Measurements from ENCODE around the gene LAYN.

LAYN gene

DNA sequence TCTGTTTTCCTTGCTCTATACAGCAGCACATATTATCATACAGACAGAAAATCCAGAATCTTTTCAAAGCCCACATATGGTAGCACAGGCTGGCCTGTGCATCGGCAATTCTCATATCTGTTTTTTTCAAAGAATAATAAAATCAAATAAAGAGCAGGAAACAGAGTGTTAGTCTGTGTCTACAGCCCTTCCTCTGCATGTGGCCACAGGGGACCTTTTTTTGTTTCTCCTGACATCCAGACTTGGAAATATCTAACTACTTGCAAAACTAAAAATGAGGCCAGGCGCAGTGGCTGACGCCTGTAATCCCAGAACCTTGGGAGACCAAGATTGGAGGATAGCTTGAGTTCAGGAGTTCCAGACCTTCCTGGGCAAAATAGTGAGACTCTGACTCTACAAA lies 20.3 kb downstream of the LAYN start:
- no peak for DNase-seq

DNA sequence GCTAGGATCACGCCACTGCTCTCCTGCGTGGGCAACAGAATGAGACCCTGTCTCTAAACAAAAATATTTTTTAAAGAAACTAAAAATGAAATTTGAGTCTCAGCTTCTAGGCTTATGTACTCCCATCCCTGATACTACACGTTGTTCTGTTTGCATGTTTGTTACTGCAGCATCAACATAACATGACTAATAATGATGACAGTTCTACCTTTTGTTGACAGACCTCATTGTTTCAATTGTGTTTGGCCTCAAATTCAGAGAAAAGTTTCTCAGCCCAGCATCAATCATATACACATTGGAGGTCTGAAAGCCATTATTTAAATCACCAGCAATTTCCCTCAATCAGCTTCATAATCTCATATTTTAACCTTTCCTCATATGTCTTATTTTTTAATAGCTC lies 20.8 kb downstream of the LAYN start:
- DNase-seq: no peak

DNA sequence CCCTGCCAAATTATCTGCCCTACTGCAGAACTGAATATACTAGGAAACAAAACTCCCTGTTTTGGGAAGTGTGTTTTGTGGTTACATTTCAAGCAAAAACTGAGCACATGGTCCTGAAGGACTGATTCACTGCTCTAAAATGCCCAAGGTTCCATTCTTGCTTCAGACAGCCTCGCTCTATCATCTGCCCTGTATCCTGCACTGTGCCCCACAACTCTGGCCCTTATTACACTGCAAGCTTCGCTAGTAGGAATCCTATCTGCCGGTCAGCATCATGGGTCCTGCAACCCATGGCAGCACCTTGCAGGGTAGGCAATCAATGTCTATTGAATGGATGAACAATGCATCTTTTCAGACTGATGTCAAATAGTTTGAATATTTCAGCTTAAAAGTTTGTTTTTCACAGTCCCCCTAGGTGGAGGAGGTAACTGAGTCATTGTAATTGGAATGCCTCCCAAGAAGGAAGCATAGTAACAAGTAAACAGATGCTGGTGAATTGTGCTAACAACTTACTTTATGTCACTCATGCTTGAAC lies 21.3 kb downstream of the LAYN start:
- no peak for DNase-seq

DNA sequence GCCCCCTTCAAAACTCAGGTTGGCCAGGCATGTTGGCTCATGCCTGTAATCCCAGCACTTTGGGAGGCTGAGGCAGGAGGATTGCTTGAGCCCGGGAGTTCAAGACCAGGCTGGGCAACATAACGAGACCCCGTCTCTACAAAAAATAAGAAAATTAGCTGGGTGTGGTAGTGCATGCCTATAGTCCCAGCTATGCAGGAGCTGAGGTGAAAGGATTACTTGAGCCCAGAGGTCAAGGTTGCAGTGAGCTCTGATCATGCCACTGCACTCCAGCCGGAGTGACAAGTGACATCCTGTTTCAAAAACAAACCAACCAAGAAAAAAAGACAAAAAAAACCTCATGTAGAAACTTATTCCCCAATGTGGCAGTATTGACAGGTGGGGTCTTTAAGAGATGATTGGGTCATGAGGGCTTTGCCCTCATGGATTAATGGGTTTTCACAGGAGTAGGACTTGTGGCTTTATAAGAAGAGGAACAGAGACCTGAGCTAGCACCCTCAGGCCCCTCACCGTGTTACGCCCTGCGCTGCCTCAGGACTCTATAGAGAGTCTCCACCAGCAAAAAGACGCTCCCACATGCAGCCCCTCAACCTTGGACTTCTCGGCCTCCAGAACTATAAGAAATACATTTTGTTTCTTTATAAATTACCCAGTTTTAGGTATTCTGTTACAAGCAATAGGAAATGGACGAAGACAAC lies 22.3 kb downstream of the LAYN start:
- no peak for DNase-seq

DNA sequence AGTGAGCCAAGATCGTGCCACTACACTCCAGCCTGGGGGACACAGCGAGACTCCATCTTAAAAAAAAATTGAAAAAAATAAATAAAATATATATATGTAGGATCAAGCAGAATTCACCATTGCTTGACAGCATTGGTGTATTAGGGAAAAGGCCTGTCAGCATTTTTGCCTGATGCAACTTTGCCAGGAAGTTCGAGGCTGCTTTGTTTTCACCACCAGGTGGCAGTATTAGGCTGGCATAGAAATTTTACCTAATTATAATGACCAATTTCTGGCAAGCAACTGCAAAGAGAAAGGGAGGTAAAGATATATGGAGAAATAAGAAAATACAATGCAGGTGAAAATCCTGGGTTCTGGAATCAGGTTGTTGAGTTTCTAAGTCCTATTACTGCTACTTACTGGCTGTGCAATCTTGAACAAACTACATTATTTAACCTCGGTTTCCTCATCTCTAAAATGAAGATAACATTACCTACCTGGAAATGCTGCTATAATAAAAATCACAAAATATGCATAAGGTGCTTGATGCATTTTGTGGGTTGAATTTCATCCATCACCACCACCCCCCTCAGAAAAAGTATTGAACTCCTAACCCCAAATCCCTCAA lies 24.7 kb downstream of the LAYN start:
- DNase-seq: peak in 43 of 58 donors; percentile 6 to 76 (median 32)

DNA sequence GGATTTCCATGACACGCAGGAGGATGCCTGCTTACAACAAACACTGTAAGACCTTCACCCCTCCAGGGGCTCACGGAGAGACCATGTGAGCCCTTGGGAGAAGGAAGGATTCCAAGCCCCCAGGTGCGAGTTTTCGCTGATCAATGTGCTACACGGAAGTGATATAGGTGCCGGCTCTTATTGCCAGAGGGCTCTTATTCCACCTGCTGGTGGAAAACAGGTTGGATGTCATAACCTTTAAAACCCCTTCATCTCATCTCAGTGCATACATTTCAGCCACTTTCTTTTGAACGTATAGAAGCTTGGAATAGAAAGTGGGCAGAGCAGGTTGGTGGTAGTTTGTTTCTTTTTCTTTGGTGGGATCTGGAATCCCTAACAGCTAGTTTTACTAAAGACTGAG lies 25.8 kb downstream of the LAYN start:
- DNase-seq: no peak

DNA sequence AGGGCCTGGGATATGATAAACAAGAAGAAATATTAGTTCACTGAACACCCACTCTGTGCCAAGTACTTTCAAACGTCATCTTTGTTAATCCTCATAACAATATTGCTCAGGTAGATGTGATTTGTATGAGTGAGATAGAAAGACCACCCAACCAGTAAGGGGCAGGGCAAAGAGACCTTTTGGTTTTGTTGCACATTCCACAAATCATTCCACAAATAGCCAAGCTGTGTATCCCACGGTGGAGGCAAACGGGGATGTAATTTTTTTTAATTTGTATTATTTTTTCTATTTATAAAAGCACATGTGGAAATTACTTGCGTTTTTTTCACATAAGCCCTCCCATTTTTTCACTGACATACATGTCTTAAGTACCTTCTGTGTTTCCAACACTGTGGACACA lies 29.0 kb downstream of the LAYN start:
- DNase-seq: no peak

DNA sequence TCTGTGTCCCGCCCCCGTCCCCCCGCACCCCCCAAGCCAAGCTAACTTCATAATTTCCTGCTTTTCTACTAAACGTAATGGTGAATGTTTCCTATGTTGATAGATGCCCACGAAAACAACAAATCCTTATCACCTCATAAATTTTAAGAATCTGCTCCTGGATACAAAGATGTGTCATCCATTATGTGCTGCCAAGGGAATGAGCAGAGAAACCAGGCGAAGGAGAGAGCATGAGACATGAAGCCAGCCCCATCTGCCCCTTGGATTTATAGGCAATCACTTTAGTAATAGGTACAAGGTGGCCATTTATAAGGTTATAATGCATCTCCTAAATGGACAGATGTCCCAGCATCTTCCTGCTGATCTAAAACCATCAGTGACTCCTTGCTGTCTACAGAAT lies 30.3 kb downstream of the LAYN start:
- no peak for DNase-seq

DNA sequence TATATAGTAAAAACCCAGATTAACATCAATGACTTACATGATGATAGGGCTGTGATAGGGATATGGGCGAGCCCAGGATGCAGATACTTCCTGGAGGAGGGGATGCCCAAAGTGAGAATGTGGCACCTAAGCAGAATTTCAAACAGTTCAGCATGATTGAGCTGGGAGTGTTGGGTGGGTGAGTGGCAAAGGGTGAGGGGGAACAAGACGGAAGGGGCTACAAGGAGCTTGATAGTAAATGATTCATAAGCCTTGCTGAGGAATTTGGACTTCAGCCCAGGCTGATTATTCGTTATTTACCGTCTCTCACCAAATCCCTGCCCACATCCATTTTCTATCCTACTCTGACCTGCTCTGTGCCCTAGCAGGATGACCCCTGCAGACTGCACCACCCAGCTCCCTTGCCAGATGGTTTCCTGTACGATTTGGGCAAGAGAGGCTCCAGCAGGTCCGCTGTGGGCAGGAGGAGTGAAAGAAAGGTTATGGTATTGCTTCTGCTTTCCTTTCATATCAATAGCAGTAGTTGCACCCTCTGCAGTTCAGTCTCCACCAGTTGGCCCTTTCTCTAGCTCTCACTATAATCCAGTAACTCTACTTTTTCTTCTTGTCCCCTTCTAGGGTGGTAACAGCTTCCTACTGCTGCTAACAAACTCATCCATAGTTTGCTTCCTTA lies 31.4 kb downstream of the LAYN start:
- DNase-seq: no peak

DNA sequence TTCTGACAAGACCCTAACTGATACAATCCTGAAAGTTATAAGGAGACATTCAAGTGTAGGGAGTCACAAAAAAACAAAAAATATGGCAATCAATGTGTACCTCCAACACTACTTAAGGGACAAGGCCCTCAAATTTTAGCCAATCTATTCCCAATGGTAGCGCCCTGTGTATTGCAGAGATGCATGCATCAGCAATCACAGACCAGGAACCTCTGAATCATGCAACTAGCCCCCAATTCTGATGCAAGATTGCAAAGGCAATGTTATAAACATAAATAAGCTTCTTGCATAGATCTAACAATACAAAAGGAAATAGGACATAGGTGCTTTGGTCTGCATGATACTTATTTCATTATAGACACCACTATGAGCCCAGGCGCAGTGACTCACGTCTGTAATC lies 32.1 kb downstream of the LAYN start:
- DNase-seq: no peak

DNA sequence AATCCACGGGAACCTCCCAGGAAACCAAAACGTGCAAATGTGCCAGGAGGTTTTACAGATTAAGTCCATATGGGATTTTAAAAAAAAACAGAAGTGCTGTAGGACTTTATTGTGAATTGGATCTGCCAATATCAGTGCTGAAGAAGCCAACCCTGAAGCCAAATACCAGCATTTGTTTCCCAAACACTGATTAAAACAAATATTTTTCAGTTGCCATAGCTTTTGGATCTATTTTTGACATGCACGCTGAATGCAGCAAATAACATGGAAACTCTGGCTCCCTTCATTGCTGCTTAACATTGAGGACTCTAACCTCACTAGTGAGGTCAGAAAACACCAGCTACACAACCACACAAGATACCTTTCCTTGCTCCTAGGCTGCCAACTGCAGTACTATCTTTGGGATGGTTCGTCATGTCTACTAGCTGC lies 33.3 kb downstream of the LAYN start:
- no peak for DNase-seq

DNA sequence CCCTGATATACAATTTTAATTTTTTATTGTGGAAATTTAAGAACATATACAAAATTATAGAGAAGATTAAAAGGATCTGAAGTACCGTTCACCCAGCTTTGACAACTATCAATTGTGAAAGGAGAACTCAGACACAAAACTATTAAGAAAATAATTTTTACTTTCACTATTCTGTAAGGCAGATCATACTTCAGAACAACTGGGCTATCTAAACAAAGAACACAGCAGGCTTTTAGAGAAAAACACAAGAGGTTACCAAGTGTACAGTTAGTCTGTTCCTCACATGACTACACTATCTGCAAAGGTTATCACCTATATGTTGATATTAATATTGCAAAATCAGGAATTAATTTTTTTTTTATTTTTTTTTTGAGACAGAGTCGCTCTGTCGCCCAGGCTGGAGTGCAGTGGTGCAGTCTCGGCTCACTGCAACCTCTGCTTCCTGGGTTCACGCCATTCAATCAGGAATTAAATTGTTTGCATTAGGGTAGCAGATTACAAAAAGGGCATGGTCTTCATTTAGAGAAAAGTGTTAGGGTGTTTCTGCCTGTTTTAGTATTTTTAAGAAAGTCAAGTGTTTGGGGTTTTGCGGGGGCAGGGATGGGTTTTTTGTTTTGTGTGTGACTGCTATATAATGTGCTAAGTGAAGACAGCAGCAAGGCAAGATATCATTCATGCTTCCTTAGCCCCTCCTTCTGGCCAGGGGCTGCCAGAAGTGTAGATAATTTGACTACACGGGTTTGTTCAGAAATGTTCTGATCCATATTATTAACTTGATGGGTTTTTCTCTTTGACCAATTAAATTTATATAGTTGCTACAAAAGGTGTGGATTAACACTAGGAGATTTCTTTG lies 34.1 kb downstream of the LAYN start:
- no peak for DNase-seq

DNA sequence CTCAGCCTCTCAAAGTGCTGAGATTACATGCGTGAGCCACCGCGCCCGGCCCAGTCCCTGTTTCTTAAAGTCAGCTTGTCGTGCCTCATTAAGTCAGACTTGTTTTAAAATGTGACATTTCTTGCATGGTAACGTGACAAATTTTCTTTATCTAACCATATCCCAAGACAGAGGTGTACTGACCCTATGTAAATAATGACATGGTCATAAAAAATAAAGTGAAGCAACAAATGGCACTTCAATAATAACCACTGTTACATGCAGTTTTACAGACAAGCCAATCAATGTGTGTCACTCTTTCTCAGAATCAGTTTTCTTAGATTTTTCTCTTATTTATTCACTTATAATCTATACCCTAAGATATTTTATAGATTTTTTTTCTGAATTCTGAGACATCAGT lies 35.2 kb downstream of the LAYN start:
- no peak for DNase-seq

DNA sequence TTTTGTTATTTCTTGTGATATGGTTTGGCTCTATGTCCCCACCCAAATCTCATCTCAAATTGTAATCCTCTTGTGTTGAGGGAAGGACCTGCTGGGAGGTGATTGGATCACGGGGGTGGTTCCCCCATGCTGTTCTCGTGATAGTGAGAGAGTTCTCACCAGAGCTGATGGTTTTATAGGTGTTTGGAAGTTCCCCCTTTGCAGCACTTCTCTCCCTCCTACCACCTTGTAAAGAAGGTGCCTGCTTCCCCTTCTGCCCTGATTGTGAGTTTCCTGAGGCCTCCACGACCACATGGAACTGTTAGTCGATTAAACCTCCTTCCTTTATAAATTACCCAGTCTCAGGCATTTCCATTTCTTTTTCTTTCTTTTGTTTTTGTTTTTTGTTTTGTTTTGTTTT lies 37.3 kb downstream of the LAYN start:
- no peak for DNase-seq

DNA sequence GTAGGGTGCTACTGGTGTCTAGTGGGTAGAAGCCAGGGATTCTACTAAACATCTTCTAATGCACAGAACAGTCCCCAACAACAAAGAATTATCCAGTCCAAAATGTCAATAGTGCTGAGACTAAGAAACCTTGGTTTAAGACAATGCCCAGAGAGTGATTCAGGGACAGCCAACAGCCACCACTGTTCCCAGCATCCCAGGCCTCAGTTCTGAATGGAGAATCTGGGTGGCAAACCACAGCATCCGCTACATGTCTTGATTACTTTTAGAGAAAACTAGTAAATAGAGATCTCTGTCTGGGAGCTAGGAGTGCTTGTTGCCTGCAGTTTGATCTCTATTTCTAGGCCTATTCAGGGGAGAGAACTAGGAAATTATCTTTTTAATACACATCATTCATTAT lies 40.8 kb downstream of the LAYN start:
- DNase-seq: no peak

DNA sequence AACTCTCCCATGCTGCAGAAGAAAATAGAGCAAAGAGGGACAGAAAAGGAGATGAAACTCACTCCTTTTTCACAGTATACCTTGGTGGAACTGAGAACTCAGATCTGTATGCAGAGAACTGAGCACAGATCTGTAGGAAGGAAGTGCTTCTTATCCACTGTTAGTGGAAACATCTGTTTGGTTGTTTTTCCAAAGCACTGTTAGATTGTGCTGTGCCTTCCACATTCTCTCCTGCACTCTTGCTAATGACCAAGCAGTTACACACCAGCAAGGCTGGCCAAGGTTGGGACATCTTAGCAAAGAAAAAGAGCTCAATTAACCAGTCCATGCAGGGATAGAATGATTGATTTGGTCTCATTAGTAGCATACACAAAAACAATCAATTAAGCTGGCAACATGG lies 41.6 kb downstream of the LAYN start:
- DNase-seq: no peak

DNA sequence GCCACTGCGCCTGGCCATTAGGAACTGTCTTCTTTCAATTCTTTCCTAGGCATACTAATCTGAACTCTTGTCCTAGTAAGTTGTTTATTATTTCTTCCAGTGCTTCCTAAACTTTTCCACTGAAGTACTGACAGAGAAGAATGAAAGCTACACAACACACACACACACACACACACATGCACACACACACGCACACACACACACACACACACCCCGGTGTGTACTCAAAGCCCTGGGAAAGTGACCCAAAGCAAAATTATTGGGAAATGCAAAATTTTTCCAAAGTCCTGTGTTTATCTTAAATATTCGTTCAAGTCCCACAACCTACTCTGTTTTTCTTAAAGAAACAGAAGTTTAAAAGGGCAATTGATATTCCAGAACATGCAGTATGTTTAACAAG lies 42.4 kb downstream of the LAYN start:
- DNase-seq: no peak

DNA sequence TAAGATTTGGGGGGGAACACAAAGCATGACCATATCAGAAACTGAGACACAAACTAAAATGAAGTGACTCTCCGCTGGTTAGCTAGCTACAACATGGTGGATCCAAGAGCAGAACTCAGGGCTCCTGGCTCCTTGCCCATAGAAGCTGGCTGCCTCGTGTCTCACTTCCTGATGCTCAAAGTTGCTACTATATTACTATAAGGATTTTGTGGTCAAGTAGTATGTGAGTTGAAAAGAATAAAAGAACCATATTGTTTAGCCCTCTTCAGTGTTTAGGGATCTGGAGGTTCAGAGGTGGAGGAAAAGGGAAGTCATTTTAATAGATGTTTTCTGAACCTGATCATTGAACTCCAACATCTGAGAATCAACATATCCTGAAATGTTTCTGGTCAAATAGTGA lies 44.9 kb downstream of the LAYN start:
- no peak for DNase-seq

DNA sequence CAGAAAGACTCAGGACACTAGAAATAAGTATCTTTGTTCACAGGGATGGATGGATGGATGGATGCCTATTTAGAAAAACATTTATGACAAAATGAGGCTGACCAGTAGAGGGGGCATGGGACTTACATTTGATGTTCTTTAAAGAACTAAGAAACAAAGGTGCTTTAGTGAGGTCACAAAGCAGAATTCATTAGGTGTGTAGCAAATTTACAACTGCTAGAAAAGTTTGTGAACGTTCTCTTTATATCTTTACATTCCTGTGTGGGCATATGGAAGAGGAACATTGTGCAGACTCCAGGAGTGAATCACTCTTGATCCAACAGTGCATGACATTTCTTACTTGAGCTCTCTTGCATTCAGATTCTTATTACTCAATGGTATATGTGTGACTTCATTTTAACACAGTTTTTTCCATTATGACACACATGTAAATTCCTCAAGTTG lies 45.9 kb downstream of the LAYN start:
- peak in 4 of 58 donors; percentile 12 to 43 (median 28) for DNase-seq

DNA sequence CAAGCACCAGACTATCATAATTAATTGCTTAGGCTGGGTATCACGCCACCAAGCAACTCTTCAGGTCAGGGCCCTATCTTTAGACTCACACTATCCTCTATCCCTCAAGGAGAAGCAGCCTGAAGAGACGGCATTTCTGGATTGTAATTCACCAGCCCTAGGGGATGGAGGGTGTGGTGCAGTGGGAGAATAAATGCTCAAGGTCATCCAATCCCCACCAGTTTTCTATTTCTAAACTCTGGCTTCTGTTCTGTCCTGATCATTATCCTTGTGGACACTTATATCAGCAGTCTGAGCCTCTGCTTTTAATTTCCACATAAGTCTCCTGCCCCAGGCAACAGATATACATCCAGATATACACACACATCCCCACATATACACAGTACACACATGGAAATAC lies 48.6 kb downstream of the LAYN start:
- DNase-seq: no peak

DNA sequence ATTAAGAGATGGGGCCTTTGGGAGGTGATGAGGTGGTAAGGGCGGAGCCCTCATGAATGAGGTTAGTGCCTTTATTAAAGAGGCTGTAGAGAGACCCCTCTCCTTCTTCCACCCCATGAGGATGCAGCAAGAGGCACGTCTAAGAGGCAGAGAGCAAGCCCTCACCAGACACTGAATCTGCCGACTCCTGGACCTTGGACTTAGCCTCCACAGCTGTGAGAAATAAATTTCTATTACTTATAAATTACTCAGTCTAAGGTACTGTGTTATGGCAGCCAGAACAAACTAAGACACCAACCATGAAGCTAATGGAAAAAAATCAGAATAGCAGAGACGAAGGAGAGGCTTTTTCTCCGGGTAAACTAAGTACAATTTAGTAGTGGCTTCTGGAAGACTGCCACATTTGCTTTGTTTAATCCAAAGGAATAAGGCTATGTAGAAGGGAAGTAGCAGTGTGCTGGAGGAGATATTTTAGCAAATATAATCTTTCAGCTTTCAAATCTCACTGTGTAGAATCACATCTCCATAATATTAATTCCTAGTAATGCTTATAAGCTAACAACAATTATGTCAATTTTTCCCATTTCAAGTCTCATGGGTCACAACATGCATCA lies 49.5 kb downstream of the LAYN start:
- DNase-seq: no peak
